GM12878 (cell line): ENCODE data around the gene CCNI. TPM values are rescaled to one million over a fixed set of nuclear protein-coding genes. Genes with fewer than 3 reads are reported as not detected.

Experiments used
- BACH1 ChIP-seq: fragments of 450-650 bp; IDR thresholded peaks from 2 replicates; pipeline ENCODE4 v1.6.1; 2017; ENCODE audit warnings: mild to moderate bottlenecking, borderline replicate concordance
- BRCA1 ChIP-seq: IDR thresholded peaks from 2 replicates; pipeline ENCODE4 v1.6.1; 2011; ENCODE audit warnings: low read depth, low read length, improper control_type of control experiment
- EGR1 ChIP-seq, 2 experiments: IDR thresholded peaks; 1 replicate in 1 of 2; 2 replicates in 1 of 2; pipeline ENCODE4 v1.6.1; 2011 to 2012; ENCODE audit warnings: low read depth in 2 of 2, low read length in 2 of 2, borderline replicate concordance in 1 of 2, mild to moderate bottlenecking in 1 of 2, moderate library complexity in 1 of 2
- GABPA ChIP-seq: IDR thresholded peaks from 2 replicates; pipeline ENCODE4 v1.6.1; 2014; ENCODE audit warnings: antibody characterized with exemption, low read depth, mild to moderate bottlenecking, inconsistent platforms
- HSF1 ChIP-seq: fragments of 150-350 bp; IDR thresholded peaks from 2 replicates; pipeline ENCODE4 v1.6.1; 2014; ENCODE audit warnings: mild to moderate bottlenecking, low read depth, low read length
- MEF2A ChIP-seq: IDR thresholded peaks from 2 replicates; pipeline ENCODE4 v1.6.1; 2011; ENCODE audit warnings: low read depth, mild to moderate bottlenecking, low read length, moderate library complexity; ENCODE audit not compliant: insufficient read depth
- RUNX3 ChIP-seq: IDR thresholded peaks from 2 replicates; pipeline ENCODE4 v1.6.1; 2012; ENCODE audit warnings: low read length, inconsistent platforms
- SUPT20H ChIP-seq: IDR thresholded peaks from 2 replicates; pipeline ENCODE4 v1.6.1; 2011; ENCODE audit warnings: low read depth, mild to moderate bottlenecking, low read length, moderate library complexity, borderline replicate concordance; ENCODE audit not compliant: control insufficient read depth
- ZBTB33 ChIP-seq: fragments of 450-650 bp; IDR thresholded peaks from 2 replicates; pipeline ENCODE4 v1.6.1; 2017; ENCODE audit warnings: mild to moderate bottlenecking
- ZZZ3 ChIP-seq: IDR thresholded peaks from 2 replicates; pipeline ENCODE4 v1.6.1; 2011; ENCODE audit warnings: low read depth; ENCODE audit not compliant: control insufficient read depth, insufficient read length
- polyA plus RNA-seq, 11 experiments: library from polyadenylated mRNA; depleted of rRNA in 4 of 11; unstranded in 6 of 11; stranded (reverse) in 5 of 11; fragments of >200 nt; fragmentation: Nextera tagmentation in 4 of 11; fragmentation: Illumina TruSeq in 1 of 11; extraction: Ambion mirVana in 4 of 11; extraction: Trizol in 1 of 11; gene quantifications; 1 replicate in 1 of 11; 2 replicates in 10 of 11; pipeline versions ENCODE4 v1.2.1 to v1.2.3, GENCODE V29; 2011 to 2016; ENCODE audit warnings: inconsistent platforms in 2 of 11, missing spikeins in 2 of 11, low read depth in 1 of 11
- total RNA-seq, 4 experiments: library from RNA; depleted of rRNA in 3 of 4; stranded (reverse); fragments of >200 nt in 3 of 4; fragmentation: Illumina TruSeq in 1 of 4; extraction: Trizol in 1 of 4; gene quantifications; 2 replicates each; pipeline versions ENCODE4 v1.2.1 to v1.2.3, GENCODE V29; 2013 to 2021

The CCNI gene
- total and polyA plus RNA-seq, 10 of the 15 experiments (the other 5 are each of a cell fraction or from before 2014, with no cell fraction given) = 70.6 to 178 (median 105) TPM

- no peak for TF ChIP-seq SUPT20H
- no peak for TF ChIP-seq ZBTB33
- no peak for TF ChIP-seq EGR1 (IDR thresholded peaks at IDR 0.05; ENCODE audit: borderline replicate concordance in 1 of 2, low read depth in 2 of 2, low read length in 2 of 2)
- no peak for TF ChIP-seq GABPA
- TF ChIP-seq ZZZ3 = no peak
- no peak for TF ChIP-seq HSF1
- no peak for TF ChIP-seq RUNX3
- no peak for TF ChIP-seq MEF2A
- no peak for TF ChIP-seq BACH1
- no peak for TF ChIP-seq BRCA1
These were observed 77.4 kb downstream of the CCNI start (continued) for GRCh38 chr4:76998251-76998901.
